Urothelium cell line (cell line): ENCODE data around the gene SYTL1.
"Not testable (repeated sequence)": the region's sequence is repeated elsewhere in the genome, so short reads cannot be mapped to it uniquely, and the experiment has no call there.

Experiments used
- DNase-seq: peaks from one replicate; pipeline ENCODE4 v3.0.0; 2011; ENCODE audit warnings: low spot score, mixed read lengths
- FAIRE-seq: peaks from 2 replicates; lab custom pipeline; 2011; peaks lifted over from hg19 to GRCh38; lab: Jason Lieb, UNC

The SYTL1 gene

DNA sequence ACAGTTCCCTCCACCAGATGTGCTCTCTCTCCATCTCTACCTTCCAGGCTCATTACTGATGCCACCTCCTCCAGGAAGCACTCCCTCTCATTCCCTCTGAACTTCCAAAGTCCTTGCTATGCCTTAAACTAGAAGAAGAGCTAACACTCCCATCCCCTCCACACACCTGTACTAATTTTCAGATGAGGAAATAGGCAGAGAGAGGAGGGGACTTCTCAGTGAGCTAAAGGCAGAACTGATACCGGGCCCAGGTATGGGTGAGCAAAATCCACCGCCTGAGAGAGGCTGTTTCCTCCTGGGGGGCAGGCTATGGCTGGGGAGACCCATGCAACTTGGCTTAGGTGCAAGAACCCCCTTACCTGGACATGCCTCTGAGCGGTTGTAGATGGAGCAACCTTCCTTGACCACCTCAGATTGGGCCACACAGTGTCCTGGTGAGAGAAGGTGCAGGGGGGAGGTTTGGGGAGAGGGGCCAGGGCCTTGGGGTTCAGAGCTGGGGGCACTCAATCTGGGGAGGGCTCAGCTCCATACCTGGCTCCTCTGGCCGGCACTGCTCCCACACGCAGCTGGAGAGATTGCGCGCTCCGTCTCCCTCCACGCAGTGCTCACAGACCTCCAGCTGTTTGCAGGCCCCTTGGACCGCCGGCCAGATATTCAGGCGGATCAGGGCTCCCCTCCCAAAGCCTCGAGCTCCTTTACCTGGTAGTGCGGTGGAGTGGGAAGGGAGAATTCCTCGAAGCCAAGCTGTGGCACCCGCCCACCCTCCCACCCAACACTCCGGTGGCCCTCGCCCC, 40.3 kb downstream of the SYTL1 start:
- FAIRE-seq (no peak), DNase-seq (no peak)

GRCh38 chr1:27383039-27383605, 41.3 kb downstream of the SYTL1 start, which contains the start of gene CD164L2:
TSS of gene CD164L2 (minus strand) at chr1:27383333. CDS start at chr1:27383239, 94 bp downstream.
- FAIRE-seq (no peak), DNase-seq (peak; percentile 41)

DNA sequence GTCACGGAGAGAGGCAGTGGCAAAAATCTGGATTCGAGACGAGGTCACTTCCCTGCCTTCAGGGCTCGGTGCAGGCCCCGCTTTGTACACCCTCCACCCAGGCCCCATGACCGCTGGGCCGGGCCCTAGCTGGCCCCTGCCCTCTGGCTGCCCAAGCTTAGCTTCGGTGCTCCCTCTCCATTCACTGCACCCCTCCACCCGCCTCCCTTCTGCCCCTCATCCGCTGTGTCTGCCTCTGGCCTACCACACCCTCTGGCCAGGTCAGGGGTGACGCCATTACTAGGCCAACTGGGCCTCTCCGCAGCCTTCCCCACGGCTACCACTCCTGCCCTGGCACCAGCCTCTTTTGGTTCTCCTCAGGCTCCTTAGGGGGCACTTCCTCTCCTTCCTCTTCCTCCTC, 41.8 kb downstream of the SYTL1 start:
- no peak for DNase-seq
- no peak for FAIRE-seq

DNA sequence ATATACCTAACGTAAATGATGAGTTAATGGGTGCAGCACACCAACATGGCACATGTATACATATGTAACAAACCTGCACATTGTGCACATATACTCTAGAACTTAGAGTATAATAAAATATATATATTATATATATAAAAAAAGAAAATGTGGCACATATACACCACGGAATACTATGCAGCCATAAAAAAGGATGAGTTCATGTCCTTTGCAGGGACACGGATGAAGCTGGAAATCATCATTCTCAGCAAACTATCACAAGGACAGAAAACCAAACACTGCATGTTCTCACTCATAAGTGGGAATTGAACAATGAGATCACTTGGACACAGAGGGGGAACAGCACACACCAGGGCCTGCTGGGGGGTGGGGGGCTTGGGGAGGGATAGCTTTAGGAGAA, 43.0 kb downstream of the SYTL1 start:
- DNase-seq, FAIRE-seq: not testable (repeated sequence)

DNA sequence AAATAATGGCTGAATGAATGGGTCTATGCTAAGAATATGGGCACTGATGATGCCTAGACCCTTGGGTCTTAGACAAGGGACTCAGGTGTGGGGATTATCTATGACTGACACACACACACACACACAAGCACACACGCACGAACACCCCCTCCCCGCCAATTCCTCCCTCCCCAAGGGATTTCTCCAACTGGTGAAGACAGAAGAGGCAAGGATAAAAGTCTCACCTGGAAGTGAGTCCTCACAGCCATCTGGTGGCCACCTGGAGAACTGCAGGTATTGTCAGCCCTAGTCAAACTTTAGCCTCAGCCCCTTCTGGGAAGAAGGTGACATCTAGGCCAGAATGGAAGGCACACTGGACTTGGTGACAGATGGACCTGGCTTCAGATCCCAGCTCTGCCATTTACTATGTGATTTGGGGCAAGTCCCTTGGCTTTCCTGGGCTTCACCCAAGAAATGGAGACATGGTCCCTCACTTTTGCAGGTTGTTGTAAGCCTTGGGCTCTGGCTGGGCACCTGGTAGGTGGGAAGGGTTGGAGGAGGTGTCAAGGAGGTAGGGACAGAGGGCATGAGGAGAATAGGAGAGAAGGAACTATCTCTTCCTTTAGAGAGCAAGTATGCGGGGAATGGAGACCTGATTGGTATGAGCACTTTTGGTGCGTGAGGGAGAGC, 46.6 kb downstream of the SYTL1 start:
- DNase-seq (peak; percentile 74), FAIRE-seq (peak; percentile 53)

GRCh38 chr1:27391511-27392095, 49.8 kb downstream of the SYTL1 start:
- FAIRE-seq (no peak), DNase-seq (no peak)

DNA sequence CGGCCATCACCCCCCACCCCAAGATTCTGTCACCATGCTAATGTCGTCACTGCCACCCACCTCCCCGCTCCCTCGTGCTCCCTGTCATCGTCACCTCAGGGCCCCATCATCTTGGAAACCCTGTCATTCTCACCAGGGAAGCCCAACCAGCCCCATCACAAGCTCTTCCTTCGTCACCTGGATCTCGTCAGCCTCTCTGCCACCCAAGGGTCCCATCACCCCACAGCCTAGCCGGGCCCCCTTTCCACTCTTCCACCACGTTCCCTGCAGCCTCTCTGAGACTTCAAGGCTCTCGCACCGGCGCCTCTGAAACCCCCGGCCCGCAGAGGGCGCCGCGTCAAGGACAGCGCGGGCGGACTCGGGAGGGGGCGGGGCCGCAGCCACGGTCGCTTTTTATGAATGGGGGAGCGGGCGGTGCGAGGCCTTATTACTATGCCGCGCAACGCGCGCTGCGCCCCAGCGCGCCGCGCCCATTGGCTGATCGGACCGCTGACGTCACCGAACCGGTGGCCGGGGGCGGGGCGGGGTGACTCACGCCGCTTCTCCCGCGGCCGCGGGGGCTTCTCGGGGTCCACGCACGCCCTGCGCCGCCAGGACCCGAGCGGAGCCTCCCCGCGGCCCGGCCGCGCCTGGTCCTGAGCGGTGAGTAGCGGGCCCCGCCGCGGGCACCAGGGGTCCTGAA, 50.4 kb downstream of the SYTL1 start, which contains the start of gene GPR3:
Gene GPR3, plus strand, starts transcription at position 527 of the 682 bp plus-strand sequence. CDS start 1,177 bp downstream, outside the sequence.
- peak; percentile 97 for DNase-seq
- no peak for FAIRE-seq

DNA sequence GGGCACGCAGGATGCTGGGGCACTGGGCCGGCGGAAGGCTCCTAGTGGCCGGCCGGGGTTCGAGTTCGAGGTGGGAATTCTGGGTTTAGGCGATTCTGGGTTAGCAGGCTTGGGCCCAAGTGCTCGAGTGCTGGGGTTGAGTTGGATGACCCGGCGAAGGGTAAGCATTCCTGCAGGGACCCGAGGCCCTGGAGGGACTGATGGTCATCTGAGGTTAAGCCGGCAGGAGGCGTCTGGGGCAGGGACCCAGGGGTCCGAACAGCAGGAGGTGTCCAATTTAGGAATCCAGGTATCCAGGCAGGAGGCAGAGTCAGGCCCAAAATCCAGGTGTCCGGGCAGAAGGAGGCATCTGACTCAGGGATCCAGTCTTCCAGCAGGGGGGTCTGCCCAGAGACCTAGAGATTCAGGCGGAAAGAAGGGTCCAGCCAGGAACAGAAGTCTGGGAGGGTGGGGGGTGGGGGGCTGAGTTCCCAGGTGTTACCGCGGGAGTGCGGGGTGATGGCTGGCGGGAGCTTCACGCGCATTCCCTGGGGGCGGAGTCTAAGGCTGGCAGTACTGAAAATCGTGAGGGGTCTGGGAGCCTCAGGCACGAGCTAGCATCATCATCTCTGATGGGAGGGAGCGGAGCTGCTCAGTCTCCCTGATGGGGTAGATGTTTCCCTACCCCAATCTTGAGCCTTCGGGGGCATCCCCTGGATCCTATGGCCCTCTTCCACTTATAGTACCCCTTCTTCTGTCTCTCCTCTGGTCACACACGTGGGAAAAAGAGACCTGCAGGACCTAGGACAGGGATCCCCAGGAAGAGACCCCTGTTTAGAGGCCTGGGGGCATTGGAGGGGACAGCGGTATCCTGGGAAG, 51.2 kb downstream of the SYTL1 start:
- FAIRE-seq: no peak

GRCh38 chr1:27393641-27394281, 51.9 kb downstream of the SYTL1 start:
- FAIRE-seq (no peak), DNase-seq (no peak)

More for the DNA sequence above, 51.2 kb downstream of the SYTL1 start:
- DNase-seq: peak; percentile 44

GRCh38 chr1:27394282-27394658, 52.4 kb downstream of the SYTL1 start:
- DNase-seq: no peak
- peak; percentile 42 for FAIRE-seq

- no peak for FAIRE-seq
Observed at GRCh38 chr1:27394925-27395324, 53.1 kb downstream of the SYTL1 start.

DNA sequence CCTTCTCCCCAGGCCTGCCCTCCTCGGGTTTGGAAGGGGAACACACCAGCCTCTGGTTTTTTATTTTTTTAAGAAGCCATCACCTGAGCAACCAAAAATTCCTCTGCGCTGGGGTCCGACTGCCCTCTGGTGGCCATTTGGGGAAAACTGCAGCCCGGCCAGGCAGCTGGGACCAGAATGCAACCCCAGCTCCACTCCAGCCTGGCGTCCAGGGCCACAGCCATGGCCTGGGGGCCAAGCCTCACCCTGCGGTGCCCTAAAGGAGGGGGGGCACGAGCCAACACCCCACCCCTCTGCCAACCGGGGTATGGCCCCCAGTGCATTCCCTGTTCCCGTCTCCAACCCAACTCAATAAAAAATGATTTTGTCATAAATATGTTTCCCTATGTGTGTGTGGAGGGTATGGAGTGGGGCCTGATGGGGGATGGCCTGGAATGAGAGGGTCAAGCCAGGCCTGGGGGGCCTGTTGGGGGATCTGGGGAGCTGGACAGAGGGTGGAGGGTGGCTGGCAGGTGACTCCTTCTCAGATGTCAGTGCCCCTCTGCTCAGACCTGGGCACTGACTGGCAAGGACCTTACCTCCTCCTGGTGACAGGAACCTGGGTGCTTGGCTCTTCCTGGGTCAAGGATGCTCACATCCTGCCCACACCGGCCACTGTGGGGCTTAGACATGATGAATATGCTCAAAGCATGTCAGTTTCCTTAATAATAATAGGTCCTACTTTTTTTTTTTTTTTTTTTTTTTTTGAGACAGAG, 53.8 kb downstream of the SYTL1 start:
- FAIRE-seq: no peak
- DNase-seq: peak; percentile 87

More at GRCh38 chr1:27394925-27395324, 53.1 kb downstream of the SYTL1 start:
- DNase-seq: no peak

GRCh38 chr1:27397110-27397509, 55.3 kb downstream of the SYTL1 start:
- FAIRE-seq (no peak), DNase-seq (no peak)

DNA sequence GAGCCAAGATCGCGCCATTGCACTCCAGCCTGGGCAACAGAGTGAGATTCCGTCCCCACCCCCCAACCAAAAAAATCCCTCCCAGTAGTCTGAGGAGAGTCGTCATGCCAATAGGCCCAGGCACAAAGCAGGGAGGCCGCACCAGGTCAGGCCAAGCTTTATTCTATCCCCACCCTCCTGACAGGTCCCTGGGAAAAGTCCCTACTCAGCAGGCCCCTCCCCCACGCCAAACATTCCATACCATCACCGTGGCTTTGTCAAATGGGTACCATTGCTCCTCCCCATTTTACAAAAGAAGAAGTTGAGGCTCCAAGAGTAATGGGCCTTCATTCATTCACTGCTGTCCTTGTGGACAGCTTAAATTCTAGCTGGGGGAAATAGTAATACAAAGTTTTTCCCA, 55.9 kb downstream of the SYTL1 start:
- DNase-seq (no peak), FAIRE-seq (no peak)

DNA sequence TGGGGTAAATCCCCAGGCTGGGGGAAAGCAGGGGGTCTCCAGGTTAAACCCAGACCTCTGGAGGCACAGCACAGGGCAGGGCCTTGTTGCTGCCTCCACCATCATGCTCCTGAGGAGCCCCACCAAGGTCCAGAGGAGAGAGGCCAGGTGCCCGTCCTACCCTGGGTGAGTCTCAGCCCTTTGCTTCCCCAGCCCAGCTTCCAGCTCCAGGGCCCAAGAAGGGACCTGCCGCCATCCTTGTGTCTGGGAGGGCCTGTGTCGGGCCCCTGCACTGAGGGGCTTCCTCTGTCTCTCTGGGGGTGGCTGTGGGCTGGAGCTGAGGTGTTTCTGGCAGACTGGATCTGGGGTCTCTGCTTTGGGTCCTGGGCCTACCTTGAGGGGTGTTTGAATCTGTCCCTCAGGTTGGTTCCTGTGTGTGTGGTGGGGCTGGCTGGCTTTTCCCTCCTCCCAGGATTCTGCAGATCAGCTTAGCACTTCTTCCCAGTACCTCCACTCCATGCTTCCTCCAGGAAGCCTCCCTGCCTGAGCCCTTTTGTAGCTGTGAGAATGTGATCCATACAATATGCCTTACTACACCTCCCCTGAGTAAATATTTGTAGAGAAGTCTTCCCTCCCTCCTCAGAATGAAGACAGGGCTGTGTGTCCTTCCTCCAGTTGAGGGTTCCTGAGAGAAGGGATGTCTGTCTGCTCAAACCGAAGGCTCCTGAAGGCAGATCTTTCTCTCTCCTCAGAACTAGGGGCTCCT, 56.8 kb downstream of the SYTL1 start:
- no peak for DNase-seq
- FAIRE-seq: no peak

DNA sequence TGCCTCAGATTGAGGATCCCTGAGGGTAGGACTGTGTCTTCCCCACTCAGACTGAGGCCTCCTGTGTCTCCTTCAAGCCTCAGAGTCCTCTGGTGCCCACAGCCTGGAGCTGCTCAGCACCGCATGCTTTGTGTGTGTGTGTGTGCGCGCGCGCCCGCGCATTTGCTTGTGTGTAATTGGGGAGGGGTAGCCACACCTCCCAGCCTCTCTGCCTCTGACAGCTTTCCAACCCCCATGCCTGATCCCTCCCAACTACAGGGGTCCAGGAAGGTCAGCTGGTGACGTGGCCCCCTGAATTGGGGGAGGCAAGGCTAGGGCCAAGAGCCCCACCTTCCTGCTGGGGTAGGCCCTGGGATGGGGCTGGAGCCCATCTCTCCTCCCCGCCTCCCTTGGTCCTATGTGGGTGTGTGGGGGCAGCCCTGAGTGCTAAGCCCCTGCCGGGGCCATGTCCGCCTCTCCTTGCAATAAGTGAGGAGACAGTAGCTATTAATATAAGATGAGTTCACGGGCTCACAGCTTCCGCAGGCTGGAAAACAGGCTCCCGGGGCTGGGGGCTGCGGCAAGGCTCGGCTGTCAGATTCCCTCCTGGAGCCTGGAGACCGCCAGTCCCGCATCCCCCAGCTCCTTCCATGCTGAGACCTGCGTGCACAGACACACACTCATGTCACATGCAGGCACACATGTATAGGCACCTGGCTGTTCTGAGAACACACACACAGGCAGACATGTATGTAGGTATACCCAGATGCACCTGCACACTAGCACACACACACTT, 57.6 kb downstream of the SYTL1 start:
- FAIRE-seq: no peak
- no peak for DNase-seq
